ENCODE measurements around the gene ALCAM. TPM values are rescaled to one million over a fixed set of nuclear protein-coding genes. Genes with fewer than 3 reads are reported as not detected.

The ALCAM gene
- polyA plus RNA-seq, 4 donors: 9.2 to 27.9 (median 12.5) TPM

DNA sequence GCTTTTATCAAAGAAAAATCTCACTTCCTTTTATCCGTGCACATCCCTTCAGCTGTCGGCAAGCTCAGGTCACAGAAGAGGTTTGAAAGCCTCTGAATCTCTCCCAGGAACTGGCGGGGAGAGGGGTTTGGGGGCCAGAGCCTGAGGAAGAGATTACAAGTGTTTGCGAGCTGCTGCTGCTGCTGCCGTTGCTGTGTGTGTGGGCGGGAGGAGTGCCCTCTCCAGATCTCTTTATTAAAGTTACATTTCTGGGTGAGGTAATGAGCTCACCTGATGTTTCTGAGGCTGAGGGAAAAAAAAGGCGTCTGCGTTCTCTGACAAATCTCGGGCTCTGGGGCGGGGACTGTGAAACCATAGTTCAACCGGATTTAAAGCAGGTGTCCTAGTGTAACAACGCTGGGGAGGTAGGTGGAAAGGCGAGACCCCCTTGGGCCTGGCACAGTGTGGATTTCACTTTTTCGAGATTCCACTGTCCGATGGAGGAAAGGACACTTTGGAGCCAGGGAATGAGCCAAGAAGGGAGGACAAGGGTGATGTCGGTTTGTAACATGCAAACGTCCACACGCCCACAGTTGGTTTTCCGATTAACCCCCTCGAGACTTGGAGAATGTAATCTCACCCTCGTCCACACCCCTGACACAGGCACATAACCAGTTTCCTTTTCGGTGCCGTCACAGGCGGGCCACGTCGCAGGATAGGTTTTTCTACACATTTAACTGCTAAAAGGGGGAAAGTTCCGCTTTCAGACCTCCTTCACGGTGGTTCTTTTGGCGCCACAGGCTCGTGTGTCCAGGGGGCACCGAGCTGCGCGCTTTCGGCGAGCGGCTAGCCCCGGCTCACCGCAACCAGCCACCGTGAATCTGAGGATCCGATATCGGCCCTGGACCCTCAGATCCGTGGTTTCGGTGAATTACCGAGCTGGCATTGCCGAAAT, 2.1 kb downstream of the ALCAM start:
- H3K9me3 ChIP-seq (ENCODE audit: control insufficient read depth in 2 of 2, insufficient read depth in 1 of 2, low read depth in 1 of 2, low read length in 1 of 2): no peaks in the 10 kb centered on the region
- peaks cover 0 to 12% (median 0%) of the 10 kb centered on the region in 3 donors for H3K27me3 ChIP-seq (ENCODE audit: control insufficient read depth in 3 of 3, insufficient read depth in 3 of 3, low read length in 3 of 3)
- peaks cover 0 to 11% (median 0%) of the 10 kb centered on the region in 3 donors for H3K4me1 ChIP-seq (ENCODE audit: control insufficient read depth in 3 of 3, insufficient read depth in 2 of 3, low read depth in 1 of 3, low read length in 2 of 3)
- WGBS, 3 donors: 0 to 1% (median 1%) methylated on average over 45 of the region's 45 CpGs
- H3K4me3 ChIP-seq (ENCODE audit: low read depth in 1 of 3, low read length in 3 of 3): peak overlapping the region; percentile 21 to 71 (median 57)
- H3K36me3 ChIP-seq (ENCODE audit: control insufficient read depth in 3 of 3, insufficient read depth in 2 of 3, low read depth in 1 of 3, low read length in 3 of 3): no peaks in the 10 kb centered on the region
- FAIRE-seq (no peak), DNase-seq (peak; percentile 85 to 88)
- H3K27ac ChIP-seq (ENCODE audit: low read depth in 1 of 3, low read length in 2 of 3): peak overlapping the region; percentile 93 to 98 (median 95)

DNA sequence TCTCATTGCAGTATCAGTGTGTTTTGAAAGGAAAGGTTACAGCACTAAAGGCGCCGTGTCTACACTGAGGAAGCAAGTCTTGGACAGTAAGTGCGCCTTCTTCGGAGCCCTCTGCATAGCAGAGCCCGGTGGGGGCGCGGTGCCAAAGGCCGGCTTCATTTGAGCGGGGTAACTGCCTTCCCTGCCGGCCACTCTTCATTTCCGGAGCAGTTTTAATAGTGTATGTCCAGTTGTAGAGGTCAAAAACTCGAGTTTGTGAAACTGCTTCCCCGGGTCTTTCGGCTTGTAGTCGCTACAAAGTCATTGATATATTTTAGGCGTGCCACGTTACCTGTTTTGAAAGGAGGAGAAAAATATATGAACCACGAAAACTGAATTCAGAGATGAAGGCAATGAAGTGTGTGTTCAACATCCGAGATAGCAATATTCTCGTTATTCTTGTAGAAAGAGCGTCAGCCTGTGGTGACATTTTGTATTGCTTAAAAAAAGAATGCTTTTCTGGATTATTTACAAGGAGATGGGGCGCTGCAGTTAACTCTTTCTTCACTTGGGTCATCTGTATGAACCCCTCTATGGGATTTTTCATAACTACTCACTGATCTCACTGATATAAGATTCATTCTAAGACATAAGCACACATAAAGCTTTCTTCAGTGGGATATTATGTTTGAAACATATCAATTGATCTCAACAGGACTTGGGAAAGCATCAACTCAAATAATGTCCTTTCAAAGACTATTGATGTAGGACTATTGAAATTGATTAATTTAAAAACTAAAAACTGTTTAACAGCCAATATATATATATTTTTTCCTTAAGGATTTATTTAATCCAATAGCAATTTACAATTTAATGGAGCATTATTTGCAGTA, 3.0 kb downstream of the ALCAM start:
- Histone ChIP-seq H3K4me3 (ENCODE audit: low read depth in 1 of 3, low read length in 3 of 3) (peak overlapping the region; percentile 21 to 71 (median 57)), H3K4me1 (ENCODE audit: control insufficient read depth in 3 of 3, insufficient read depth in 2 of 3, low read depth in 1 of 3, low read length in 2 of 3) (peaks cover 0 to 11% (median 0%) of the 10 kb centered on the region in 3 donors), H3K27ac (ENCODE audit: low read depth in 1 of 3, low read length in 2 of 3) (peak overlapping the region; percentile 93 to 98 (median 95)), H3K36me3 (ENCODE audit: control insufficient read depth in 3 of 3, insufficient read depth in 2 of 3, low read depth in 1 of 3, low read length in 3 of 3) (no peaks in the 10 kb centered on the region), H3K9me3 (ENCODE audit: control insufficient read depth in 2 of 2, insufficient read depth in 1 of 2, low read depth in 1 of 2, low read length in 1 of 2) (no peaks in the 10 kb centered on the region), H3K27me3 (ENCODE audit: control insufficient read depth in 3 of 3, insufficient read depth in 3 of 3, low read length in 3 of 3) (peaks cover 0 to 12% (median 0%) of the 10 kb centered on the region in 3 donors)
- 1% methylated on average over 22 of the region's 22 CpGs for WGBS, 3 donors
- DNase-seq (peak; percentile 58 to 74), FAIRE-seq (no peak)

DNA sequence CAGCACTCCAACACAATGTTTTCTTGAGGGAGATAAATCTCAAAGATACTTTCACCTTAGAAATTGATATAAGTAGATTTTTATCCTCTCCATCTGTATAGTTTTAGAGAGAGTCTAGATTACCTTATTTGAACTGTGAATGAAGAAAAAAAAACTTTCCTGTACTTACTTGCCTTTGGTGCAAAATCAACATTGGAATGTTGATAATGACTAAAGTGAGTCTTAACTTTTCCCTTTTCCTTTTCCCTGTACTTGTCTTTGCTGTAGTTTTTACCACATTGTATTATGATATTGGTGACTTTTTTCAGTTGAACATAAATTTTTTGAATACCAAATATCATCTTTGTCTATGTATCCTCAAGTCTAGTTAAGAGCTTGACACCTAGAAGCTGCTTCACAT, 6.7 kb downstream of the ALCAM start:
- Histone ChIP-seq H3K4me1 (ENCODE audit: control insufficient read depth in 3 of 3, insufficient read depth in 2 of 3, low read depth in 1 of 3, low read length in 2 of 3) (peaks cover 0 to 3% (median 0%) of the 10 kb centered on the region in 3 donors), H3K27me3 (ENCODE audit: control insufficient read depth in 3 of 3, insufficient read depth in 3 of 3, low read length in 3 of 3) (no peaks in the 10 kb centered on the region), H3K36me3 (ENCODE audit: control insufficient read depth in 3 of 3, insufficient read depth in 2 of 3, low read depth in 1 of 3, low read length in 3 of 3) (no peaks in the 10 kb centered on the region), H3K9me3 (ENCODE audit: control insufficient read depth in 2 of 2, insufficient read depth in 1 of 2, low read depth in 1 of 2, low read length in 1 of 2) (no peaks in the 10 kb centered on the region), H3K27ac (ENCODE audit: low read depth in 1 of 3, low read length in 2 of 3) (no peak overlapping the region), H3K4me3 (ENCODE audit: low read depth in 1 of 3, low read length in 3 of 3) (no peak overlapping the region)
- FAIRE-seq: no peak
- no peak for DNase-seq

DNA sequence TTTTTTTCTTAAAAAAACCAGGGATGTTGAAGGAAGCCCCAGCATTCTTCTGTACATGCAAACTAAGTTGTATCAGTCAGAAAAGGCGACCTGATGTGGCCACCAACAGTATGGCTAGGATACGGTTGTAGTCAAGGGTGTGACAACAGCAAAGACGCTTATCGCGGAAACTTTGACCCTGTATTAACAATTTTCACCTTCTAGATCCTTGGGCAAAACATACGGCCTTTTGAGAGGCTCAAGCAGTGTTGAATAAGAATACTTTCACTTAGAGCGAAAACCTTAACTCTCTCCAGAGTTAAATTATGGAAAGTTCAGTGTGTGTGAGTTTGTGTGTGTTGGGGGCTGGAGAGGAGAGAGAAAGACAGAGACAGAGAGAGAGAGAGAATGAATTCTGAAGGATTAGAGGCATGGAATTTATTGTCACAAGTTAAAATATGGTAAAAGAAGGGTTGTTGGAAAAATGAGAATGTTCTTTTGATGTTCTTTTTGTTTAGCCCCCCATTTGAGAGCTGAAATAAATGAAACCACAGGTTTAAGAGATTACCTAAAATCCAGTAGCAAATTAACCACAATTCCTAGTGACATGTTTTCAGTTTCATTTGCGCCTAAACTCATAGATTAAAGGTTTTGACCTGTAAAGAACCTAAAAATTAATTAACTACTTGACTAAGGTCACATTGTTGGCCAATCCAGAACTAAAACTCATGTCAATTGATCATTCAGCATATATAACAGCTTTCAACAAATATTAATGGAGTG, 9.2 kb downstream of the ALCAM start:
- H3K4me1 ChIP-seq (ENCODE audit: control insufficient read depth in 3 of 3, insufficient read depth in 2 of 3, low read depth in 1 of 3, low read length in 2 of 3): no peaks in the 10 kb centered on the region
- H3K9me3 ChIP-seq (ENCODE audit: control insufficient read depth in 2 of 2, insufficient read depth in 1 of 2, low read depth in 1 of 2, low read length in 1 of 2): no peaks in the 10 kb centered on the region
- H3K4me3 ChIP-seq (ENCODE audit: low read depth in 1 of 3, low read length in 3 of 3): peak overlapping the region in 1 of 3 donors; percentile 26
- no peaks in the 10 kb centered on the region for H3K36me3 ChIP-seq (ENCODE audit: control insufficient read depth in 3 of 3, insufficient read depth in 2 of 3, low read depth in 1 of 3, low read length in 3 of 3)
- H3K27me3 ChIP-seq (ENCODE audit: control insufficient read depth in 3 of 3, insufficient read depth in 3 of 3, low read length in 3 of 3): no peaks in the 10 kb centered on the region
- FAIRE-seq (no peak), DNase-seq (peak; percentile 16 to 89)
- H3K27ac ChIP-seq (ENCODE audit: low read depth in 1 of 3, low read length in 2 of 3): peak overlapping the region in 2 of 3 donors; percentile 11 to 71
- 25 to 77% (median 56%) methylated on average over 8 of the region's 8 CpGs for WGBS, 3 donors

DNA sequence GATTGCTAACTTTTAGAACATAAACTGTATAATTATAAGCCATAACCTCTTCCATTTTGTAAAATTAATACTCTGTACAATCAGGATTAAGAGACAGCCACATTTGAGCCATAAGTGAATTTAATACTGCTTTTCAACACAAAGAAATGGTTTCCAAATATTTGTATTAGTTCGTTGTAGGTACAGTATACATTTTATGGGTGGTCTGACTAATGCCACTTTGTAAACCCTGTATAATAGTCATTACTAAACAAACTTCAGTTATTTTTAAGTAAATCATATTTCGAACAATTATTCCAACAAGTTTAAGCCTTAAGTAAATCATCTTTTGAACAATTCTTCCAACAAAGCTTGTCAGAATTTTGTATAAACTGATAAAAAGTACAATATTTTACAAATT, 11.0 kb downstream of the ALCAM start:
- no peak for DNase-seq
- H3K27me3 ChIP-seq (ENCODE audit: control insufficient read depth in 3 of 3, insufficient read depth in 3 of 3, low read length in 3 of 3): no peaks in the 10 kb centered on the region
- H3K27ac ChIP-seq (ENCODE audit: low read depth in 1 of 3, low read length in 2 of 3): no peak overlapping the region
- H3K4me1 ChIP-seq (ENCODE audit: control insufficient read depth in 3 of 3, insufficient read depth in 2 of 3, low read depth in 1 of 3, low read length in 2 of 3): no peaks in the 10 kb centered on the region
- no peak for FAIRE-seq
- 70 to 91% (median 87%) methylated on average over 2 of the region's 2 CpGs for WGBS, 3 donors
- H3K9me3 ChIP-seq (ENCODE audit: control insufficient read depth in 2 of 2, insufficient read depth in 1 of 2, low read depth in 1 of 2, low read length in 1 of 2): no peaks in the 10 kb centered on the region
- no peak overlapping the region for H3K4me3 ChIP-seq (ENCODE audit: low read depth in 1 of 3, low read length in 3 of 3)
- H3K36me3 ChIP-seq (ENCODE audit: control insufficient read depth in 3 of 3, insufficient read depth in 2 of 3, low read depth in 1 of 3, low read length in 3 of 3): no peaks in the 10 kb centered on the region

DNA sequence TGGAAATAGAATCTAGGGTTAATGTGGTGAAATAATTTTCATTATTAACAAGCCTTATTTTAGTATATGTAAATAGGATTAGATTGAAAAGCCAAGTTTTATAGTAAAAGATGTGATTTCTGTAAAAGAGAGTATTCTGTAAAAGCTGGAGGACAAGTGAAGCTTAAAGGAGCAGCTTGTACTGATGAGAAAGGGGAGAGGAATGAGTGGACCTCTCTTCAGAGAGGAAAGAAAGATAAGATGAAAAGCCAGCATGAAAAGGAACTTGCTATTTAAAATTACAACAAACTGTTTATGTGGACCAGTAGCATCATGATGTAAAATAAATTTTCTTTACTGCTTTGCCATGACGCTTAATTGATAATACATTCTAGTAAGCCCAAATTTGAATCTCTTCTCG, 18.5 kb downstream of the ALCAM start:
- Histone ChIP-seq H3K36me3 (ENCODE audit: control insufficient read depth in 3 of 3, insufficient read depth in 2 of 3, low read depth in 1 of 3, low read length in 3 of 3) (no peaks in the 10 kb centered on the region), H3K27ac (ENCODE audit: low read depth in 1 of 3, low read length in 2 of 3) (no peak overlapping the region), H3K27me3 (ENCODE audit: control insufficient read depth in 3 of 3, insufficient read depth in 3 of 3, low read length in 3 of 3) (no peaks in the 10 kb centered on the region), H3K4me1 (ENCODE audit: control insufficient read depth in 3 of 3, insufficient read depth in 2 of 3, low read depth in 1 of 3, low read length in 2 of 3) (no peaks in the 10 kb centered on the region), H3K4me3 (ENCODE audit: low read depth in 1 of 3, low read length in 3 of 3) (no peak overlapping the region), H3K9me3 (ENCODE audit: control insufficient read depth in 2 of 2, insufficient read depth in 1 of 2, low read depth in 1 of 2, low read length in 1 of 2) (no peaks in the 10 kb centered on the region)
- FAIRE-seq: no peak
- no peak for DNase-seq
- WGBS, 3 donors: 93 to 99% (median 97%) methylated on average over 2 of the region's 2 CpGs

DNA sequence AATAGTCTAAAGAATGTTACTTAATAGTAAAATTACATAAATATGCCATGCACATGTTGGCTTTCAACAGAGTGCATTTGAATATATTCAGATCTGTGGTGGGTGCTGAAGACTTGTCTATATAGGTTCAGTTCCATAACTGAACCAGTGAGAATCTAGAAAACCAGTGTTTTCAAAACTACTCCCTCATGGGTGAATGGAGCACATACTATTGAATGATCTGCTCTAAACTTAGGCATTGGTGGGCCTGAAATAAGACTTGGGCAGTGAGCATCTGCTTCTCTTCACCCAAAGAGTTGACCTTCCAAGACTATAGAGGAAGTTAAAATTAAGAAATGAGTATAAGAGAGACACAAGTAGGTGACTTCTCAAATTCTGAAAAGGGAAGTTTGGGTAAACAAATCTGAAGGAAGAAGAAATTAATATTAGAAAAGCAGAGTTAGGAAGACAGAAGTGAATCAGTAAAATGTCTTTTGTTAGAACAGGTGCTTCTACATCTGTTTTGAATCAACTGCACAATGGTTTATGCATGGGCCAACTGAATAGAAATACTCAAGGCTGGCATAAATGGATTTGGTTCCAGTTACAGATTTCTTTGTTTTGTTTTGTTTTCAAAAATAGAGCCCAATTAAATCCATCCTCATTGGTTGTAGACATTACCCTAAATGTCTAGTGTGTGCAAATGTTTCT, 19.3 kb downstream of the ALCAM start:
- H3K4me3 ChIP-seq (ENCODE audit: low read depth in 1 of 3, low read length in 3 of 3): no peak overlapping the region
- DNase-seq (no peak), FAIRE-seq (no peak)
- no peak overlapping the region for H3K27ac ChIP-seq (ENCODE audit: low read depth in 1 of 3, low read length in 2 of 3)
- no peaks in the 10 kb centered on the region for H3K4me1 ChIP-seq (ENCODE audit: control insufficient read depth in 3 of 3, insufficient read depth in 2 of 3, low read depth in 1 of 3, low read length in 2 of 3)
- H3K9me3 ChIP-seq (ENCODE audit: control insufficient read depth in 2 of 2, insufficient read depth in 1 of 2, low read depth in 1 of 2, low read length in 1 of 2): no peaks in the 10 kb centered on the region
- no peaks in the 10 kb centered on the region for H3K27me3 ChIP-seq (ENCODE audit: control insufficient read depth in 3 of 3, insufficient read depth in 3 of 3, low read length in 3 of 3)
- H3K36me3 ChIP-seq (ENCODE audit: control insufficient read depth in 3 of 3, insufficient read depth in 2 of 3, low read depth in 1 of 3, low read length in 3 of 3): no peaks in the 10 kb centered on the region

Data from small intestine (tissue), 7 donors.